HepG2 (cell line): ENCODE results near the gene YBX2. TPM values are rescaled to one million over a fixed set of nuclear protein-coding genes. Genes with fewer than 3 reads are reported as not detected.

Experiments used
- BCL3 ChIP-seq: sonication (generic); formaldehyde crosslinking; IDR thresholded peaks from 2 replicates; pipeline ENCODE4 v1.5.1; 2020; ENCODE audit warnings: mild to moderate bottlenecking, missing genetic modification reagents, moderate library complexity
- BCL6 ChIP-seq: IDR thresholded peaks from 2 replicates; pipeline ENCODE4 v1.6.1; 2016; ENCODE audit warnings: missing genetic modification reagents, missing compliant biosample characterization
- DNMT3B ChIP-seq: conservative IDR thresholded peaks from 2 replicates; pipeline ENCODE4 v1.6.1; 2016; ENCODE audit warnings: missing biosample characterization, control low read depth
- ESRRA ChIP-seq: sonication (generic); formaldehyde crosslinking; IDR thresholded peaks from 2 replicates; pipeline ENCODE4 v1.5.1; 2020; ENCODE audit warnings: mild to moderate bottlenecking, low read depth, missing genetic modification reagents
- GATAD2A ChIP-seq: IDR thresholded peaks from 2 replicates; pipeline ENCODE4 v1.6.1; 2016
- PHF21A ChIP-seq: sonication (generic); formaldehyde crosslinking; IDR thresholded peaks from 2 replicates; pipeline ENCODE4 v1.5.0; 2020; ENCODE audit warnings: mild to moderate bottlenecking, missing genetic modification reagents
- POLR2A ChIP-seq, 2 experiments: IDR thresholded peaks; 2 replicates each; pipeline ENCODE4 v1.6.1; 2011; ENCODE audit warnings: low read depth in 2 of 2, low read length in 2 of 2, mild to moderate bottlenecking in 1 of 2, moderate library complexity in 1 of 2; ENCODE audit not compliant: insufficient read depth in 1 of 2
- TAF15 ChIP-seq: fragments of 200-400 bp; formaldehyde crosslinking; IDR thresholded peaks from one replicate; pipeline ENCODE4 v1.6.1; 2018; ENCODE audit warnings: mild to moderate bottlenecking, low read depth, low read length; ENCODE audit not compliant: poor library complexity, severe bottlenecking
- TCF7 ChIP-seq: sonication (generic); IDR thresholded peaks from 2 replicates; pipeline ENCODE4 v1.6.1; 2016; ENCODE audit warnings: antibody characterized with exemption, low read depth
- TRAFD1 ChIP-seq: sonication (generic); formaldehyde crosslinking; IDR thresholded peaks from 2 replicates; pipeline ENCODE4 v1.5.1; 2020; ENCODE audit warnings: missing genetic modification reagents, mild to moderate bottlenecking, borderline replicate concordance
- UBTF ChIP-seq: sonication (generic); formaldehyde crosslinking; IDR thresholded peaks from 2 replicates; pipeline ENCODE4 v1.4.0; 2020; ENCODE audit warnings: mild to moderate bottlenecking, missing genetic modification reagents
- ZNF546 ChIP-seq: sonication (generic); formaldehyde crosslinking; conservative IDR thresholded peaks from 2 replicates; pipeline ENCODE4 v1.8.1; 2023; ENCODE audit warnings: mild to moderate bottlenecking, missing genetic modification reagents
- polyA plus RNA-seq, 8 experiments: library from polyadenylated mRNA; depleted of rRNA in 3 of 8; stranded (reverse) in 7 of 8; unstranded in 1 of 8; fragments of >200 nt; fragmentation: Illumina TruSeq in 4 of 8; extraction: Trizol in 4 of 8; gene quantifications; 2 replicates each; pipeline versions ENCODE4 v1.2.1 to v1.2.3, GENCODE V29; 2011 to 2016; ENCODE audit warnings: low read depth in 4 of 8, missing spikeins in 1 of 8, mixed read lengths in 1 of 8; ENCODE audit not compliant: insufficient read depth in 1 of 8
- total RNA-seq, 5 experiments: library from RNA; depleted of rRNA; stranded (reverse); fragments of >200 nt; fragmentation: Illumina TruSeq; extraction: Trizol; gene quantifications; 2 replicates each; pipeline ENCODE4 v1.2.3, GENCODE V29; 2016; ENCODE audit warnings: low read depth in 1 of 5
- TF ChIP-seq, protein P1 (sequence below): IDR thresholded peaks from 2 replicates; pipeline ENCODE4 v1.4.0; 2020; ENCODE audit warnings: mild to moderate bottlenecking, missing genetic modification reagents
- TF ChIP-seq, protein P2 (sequence below): sonication (generic); formaldehyde crosslinking; IDR thresholded peaks from 2 replicates; pipeline ENCODE4 v1.8.1; 2023; ENCODE audit warnings: mild to moderate bottlenecking, moderate library complexity, missing genetic modification reagents
- TF ChIP-seq, protein P3 (sequence below): IDR thresholded peaks from 2 replicates; pipeline ENCODE4 v1.6.1; 2016; ENCODE audit warnings: mild to moderate bottlenecking, missing biosample characterization, missing genetic modification reagents

The YBX2 gene
- total and polyA plus RNA-seq, 2 of the 13 experiments (the other 11 are each of a cell fraction or from before 2014, with no cell fraction given), result 0.12 to 0.22 TPM

DNA sequence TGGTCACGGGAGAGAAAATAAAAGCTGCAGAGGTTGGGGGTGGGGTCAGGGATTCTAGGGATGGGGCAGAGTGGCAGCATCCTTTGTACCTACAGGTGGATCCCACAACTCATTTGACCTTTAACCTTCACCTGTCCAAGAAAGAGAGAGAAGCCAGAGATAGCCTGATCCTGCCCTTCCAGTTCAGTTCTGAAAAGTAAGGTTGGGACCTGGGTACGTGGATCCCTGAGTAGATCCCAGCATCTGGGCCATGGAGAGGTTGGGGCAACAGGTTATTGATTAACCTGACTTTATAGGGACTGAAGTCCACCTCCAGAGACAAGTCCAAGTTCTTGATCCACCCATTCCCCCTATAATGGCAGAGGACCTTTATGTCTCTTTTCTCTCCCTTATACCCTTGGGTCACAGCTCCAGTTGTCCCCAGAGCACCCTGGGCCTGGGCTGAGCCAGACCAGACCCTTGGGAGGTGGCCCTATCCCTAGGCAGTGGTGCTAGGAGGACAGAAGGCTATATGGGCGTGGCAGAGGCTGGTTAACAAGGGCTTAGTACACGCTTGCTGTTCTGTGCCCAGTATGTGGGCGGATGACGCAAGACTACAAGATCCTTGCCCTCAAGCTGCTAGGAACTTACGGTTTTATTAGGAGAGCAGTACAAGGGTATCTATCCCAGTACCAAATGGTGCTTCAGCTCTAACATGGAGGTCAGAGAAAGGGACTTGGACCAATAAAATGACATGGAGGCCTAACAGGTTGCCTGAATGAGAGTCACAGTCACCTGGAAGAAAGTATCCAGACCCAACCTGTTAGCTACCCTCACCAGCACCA lies 35.5 kb downstream of the YBX2 start (continued):
- TF ChIP-seq, protein P1, sequence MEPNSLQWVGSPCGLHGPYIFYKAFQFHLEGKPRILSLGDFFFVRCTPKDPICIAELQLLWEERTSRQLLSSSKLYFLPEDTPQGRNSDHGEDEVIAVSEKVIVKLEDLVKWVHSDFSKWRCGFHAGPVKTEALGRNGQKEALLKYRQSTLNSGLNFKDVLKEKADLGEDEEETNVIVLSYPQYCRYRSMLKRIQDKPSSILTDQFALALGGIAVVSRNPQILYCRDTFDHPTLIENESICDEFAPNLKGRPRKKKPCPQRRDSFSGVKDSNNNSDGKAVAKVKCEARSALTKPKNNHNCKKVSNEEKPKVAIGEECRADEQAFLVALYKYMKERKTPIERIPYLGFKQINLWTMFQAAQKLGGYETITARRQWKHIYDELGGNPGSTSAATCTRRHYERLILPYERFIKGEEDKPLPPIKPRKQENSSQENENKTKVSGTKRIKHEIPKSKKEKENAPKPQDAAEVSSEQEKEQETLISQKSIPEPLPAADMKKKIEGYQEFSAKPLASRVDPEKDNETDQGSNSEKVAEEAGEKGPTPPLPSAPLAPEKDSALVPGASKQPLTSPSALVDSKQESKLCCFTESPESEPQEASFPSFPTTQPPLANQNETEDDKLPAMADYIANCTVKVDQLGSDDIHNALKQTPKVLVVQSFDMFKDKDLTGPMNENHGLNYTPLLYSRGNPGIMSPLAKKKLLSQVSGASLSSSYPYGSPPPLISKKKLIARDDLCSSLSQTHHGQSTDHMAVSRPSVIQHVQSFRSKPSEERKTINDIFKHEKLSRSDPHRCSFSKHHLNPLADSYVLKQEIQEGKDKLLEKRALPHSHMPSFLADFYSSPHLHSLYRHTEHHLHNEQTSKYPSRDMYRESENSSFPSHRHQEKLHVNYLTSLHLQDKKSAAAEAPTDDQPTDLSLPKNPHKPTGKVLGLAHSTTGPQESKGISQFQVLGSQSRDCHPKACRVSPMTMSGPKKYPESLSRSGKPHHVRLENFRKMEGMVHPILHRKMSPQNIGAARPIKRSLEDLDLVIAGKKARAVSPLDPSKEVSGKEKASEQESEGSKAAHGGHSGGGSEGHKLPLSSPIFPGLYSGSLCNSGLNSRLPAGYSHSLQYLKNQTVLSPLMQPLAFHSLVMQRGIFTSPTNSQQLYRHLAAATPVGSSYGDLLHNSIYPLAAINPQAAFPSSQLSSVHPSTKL (CRISPR knock-in tag), result peak; percentile 66
- TF ChIP-seq, protein P2, sequence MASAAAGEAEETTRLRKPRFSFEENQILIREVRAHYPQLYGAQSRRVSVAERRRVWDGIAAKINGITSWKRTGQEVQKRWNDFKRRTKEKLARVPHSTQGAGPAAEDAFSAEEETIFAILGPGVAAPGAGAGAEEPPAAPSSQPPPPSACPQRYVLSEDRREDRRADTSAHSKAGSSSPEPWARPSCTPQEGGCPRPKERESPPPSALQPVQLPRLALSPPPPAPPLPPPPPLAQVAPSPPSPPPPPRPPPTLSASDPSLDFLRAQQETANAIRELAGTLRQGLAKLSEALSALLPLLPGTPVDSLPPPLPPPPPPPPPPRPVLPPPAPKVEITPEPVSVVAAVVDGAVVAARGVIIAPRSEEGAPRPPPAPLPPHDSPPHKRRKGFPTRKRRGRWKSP (CRISPR knock-in tag), result peak; percentile 71; the same call in 1 of the 2 replicates
- TF ChIP-seq DNMT3B (CRISPR knock-in tag) (0 out of 2 replicates have a peak, but pooled peaks have one; percentile 23), ZNF546 (CRISPR knock-in tag) (peak; percentile 51; the same call in 1 of the 2 replicates), BCL3 (CRISPR knock-in tag) (peak; percentile 65; the same call in 1 of the 2 replicates), TCF7 (no peak), BCL6 (CRISPR knock-in tag) (peak; percentile 46; the same call in 1 of the 2 replicates), GATAD2A (CRISPR knock-in tag) (peak; percentile 86), TAF15 (no peak), PHF21A (CRISPR knock-in tag) (peak; percentile 38; the same call in 1 of the 2 replicates), POLR2A (IDR thresholded peaks at IDR 0.05; ENCODE audit: insufficient read depth in 1 of 2, low read depth in 2 of 2, low read length in 2 of 2) (peak; percentile 41 to 60; a peak in 3 of 4 replicates), ESRRA (CRISPR knock-in tag) (peak; percentile 35; the same call in 1 of the 2 replicates), TRAFD1 (CRISPR knock-in tag) (no peak), UBTF (no peak; the same call in 1 of the 2 replicates)
- TF ChIP-seq, protein P3, sequence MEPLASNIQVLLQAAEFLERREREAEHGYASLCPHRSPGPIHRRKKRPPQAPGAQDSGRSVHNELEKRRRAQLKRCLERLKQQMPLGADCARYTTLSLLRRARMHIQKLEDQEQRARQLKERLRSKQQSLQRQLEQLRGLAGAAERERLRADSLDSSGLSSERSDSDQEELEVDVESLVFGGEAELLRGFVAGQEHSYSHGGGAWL (CRISPR knock-in tag), result no peak
